Activated T-helper 1 cell treated with anti-CD3 and anti-CD28 coated beads, Interleukin-2, amount 50 U/mL, for 16 hours (primary cell): ENCODE measurements around the gene OR51G1.
"Not testable (repeated sequence)": the region's sequence is repeated elsewhere in the genome, so short reads cannot be mapped to it uniquely, and the experiment has no call there.

Experiments
- DNase-seq, 2 donors: peaks; one replicate each; pipeline ENCODE4 v3.0.0-alpha.2; 2020; ENCODE audit warnings: low read depth in 1 of 2, low spot score in 1 of 2

The OR51G1 gene

GRCh38 chr11:4924239-4924638 is at the start of gene OR51G1:
TSS of gene OR51G1 (minus strand) at chr11:4924339. CDS start at chr11:4924339, 0 bp downstream.
- no peak for DNase-seq

GRCh38 chr11:4962816-4963215 is 38.7 kb upstream of the OR51G1 start:
- DNase-seq = no peak

GRCh38 chr11:4960877-4961276 is 36.7 kb upstream of the OR51G1 start:
- DNase-seq = no peak

- no peak for DNase-seq
Observed at GRCh38 chr11:4957396-4957795, 33.3 kb upstream of the OR51G1 start.

GRCh38 chr11:4955613-4956012 is 31.5 kb upstream of the OR51G1 start, which contains the start of gene OR51A2:
TSS of gene OR51A2 (minus strand) at chr11:4955713. CDS start at chr11:4955713, 0 bp downstream.
- not testable (repeated sequence) for DNase-seq

GRCh38 chr11:4947505-4947904 is 23.4 kb upstream of the OR51G1 start, which contains the start of gene OR51A4:
TSS of gene OR51A4 (minus strand) at chr11:4947605. CDS start at chr11:4947100, 505 bp downstream.
- DNase-seq = no peak

- DNase-seq = no peak
Observed at GRCh38 chr11:4936745-4937144, 12.6 kb upstream of the OR51G1 start.

- no peak for DNase-seq
Observed at GRCh38 chr11:4932751-4933150, 8.6 kb upstream of the OR51G1 start.

GRCh38 chr11:4926608-4927007 is 2.5 kb upstream of the OR51G1 start:
- no peak for DNase-seq

- DNase-seq = no peak
Observed at GRCh38 chr11:4922304-4922703, 1.8 kb downstream of the OR51G1 start.

GRCh38 chr11:4921796-4922195 is 2.3 kb downstream of the OR51G1 start:
- DNase-seq = no peak

GRCh38 chr11:4919250-4919649 is 4.9 kb downstream of the OR51G1 start, which contains the start of gene OR51G2:
TSS of gene OR51G2 (minus strand) at chr11:4919350. CDS start at chr11:4915663, 3,687 bp downstream.
- no peak for DNase-seq

- DNase-seq = no peak
Observed at GRCh38 chr11:4916581-4916980, 7.6 kb downstream of the OR51G1 start.

- DNase-seq = no peak
Observed at GRCh38 chr11:4903484-4903883, 20.7 kb downstream of the OR51G1 start, which contains the start of gene OR51A7. TSS of gene OR51A7 (plus strand) at chr11:4903783. CDS start at chr11:4907370, 3,587 bp downstream.

- DNase-seq = no peak
Observed at GRCh38 chr11:4891996-4892640, 32.0 kb downstream of the OR51G1 start.

GRCh38 chr11:4890279-4890678 is 33.9 kb downstream of the OR51G1 start:
- no peak for DNase-seq

- no peak for DNase-seq
Observed at GRCh38 chr11:4887591-4887990, 36.5 kb downstream of the OR51G1 start.

- DNase-seq = no peak
Observed at GRCh38 chr11:4886186-4886585, 38.0 kb downstream of the OR51G1 start.

GRCh38 chr11:4884361-4884760 is 39.8 kb downstream of the OR51G1 start:
- DNase-seq = no peak

GRCh38 chr11:4882543-4882942 is 41.6 kb downstream of the OR51G1 start:
- no peak for DNase-seq

GRCh38 chr11:4881860-4882500 is 42.2 kb downstream of the OR51G1 start, which contains the start of gene OR51T1:
TSS of gene OR51T1 (plus strand) at chr11:4881900. CDS start at chr11:4881900, 0 bp downstream.
- no peak for DNase-seq

GRCh38 chr11:4881188-4881587 is 43.0 kb downstream of the OR51G1 start:
- no peak for DNase-seq
